ENCODE measurements around the gene AGPAT1. TPM values are rescaled to one million over a fixed set of nuclear protein-coding genes. Genes with fewer than 3 reads are reported as not detected.
"Not testable (repeated sequence)": the region's sequence is repeated elsewhere in the genome, so short reads cannot be mapped to it uniquely, and the experiment has no call there.

AGPAT1 gene
- total and polyA plus RNA-seq, 8 donors = 55.5 to 78.4 (median 69.8) TPM

DNA sequence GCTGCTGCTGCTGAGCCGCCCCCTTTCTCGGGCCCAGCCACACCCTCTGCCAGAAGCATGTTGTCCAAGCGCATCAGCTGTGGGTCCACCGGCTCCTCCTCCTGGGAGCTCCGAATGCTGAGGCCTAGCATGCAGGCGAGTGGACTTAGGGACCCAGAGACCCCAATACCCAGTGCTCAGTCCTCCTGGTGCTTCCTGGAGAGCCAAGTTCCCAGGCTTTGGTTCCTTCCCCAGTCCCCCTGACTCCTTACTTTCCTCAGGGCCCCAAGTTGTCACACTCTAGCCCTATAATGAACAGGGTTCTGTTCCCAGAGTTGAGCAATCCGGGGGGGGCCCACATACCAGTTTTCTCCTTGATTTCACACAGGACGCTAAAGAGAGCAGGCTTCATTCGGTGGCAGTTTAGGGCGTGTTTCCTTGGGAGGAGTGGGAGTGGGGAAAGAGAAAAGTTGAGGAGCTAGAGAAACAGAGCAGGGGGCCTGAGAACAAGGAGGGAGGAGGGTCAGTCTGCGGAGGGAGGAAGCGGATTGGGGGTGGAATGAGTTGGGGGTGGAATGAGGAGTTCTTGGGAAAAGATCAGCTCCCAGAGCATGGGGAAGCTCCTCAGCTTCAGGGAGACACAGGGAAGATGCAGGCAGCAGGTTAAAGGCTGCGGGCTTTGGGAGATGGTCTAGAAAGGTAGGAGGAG lies 12.6 kb upstream of the AGPAT1 start:
- no peaks in the 10 kb centered on the region for H3K9me3 ChIP-seq
- no peak for TF ChIP-seq CTCF (IDR thresholded peaks at IDR 0.05)

DNA sequence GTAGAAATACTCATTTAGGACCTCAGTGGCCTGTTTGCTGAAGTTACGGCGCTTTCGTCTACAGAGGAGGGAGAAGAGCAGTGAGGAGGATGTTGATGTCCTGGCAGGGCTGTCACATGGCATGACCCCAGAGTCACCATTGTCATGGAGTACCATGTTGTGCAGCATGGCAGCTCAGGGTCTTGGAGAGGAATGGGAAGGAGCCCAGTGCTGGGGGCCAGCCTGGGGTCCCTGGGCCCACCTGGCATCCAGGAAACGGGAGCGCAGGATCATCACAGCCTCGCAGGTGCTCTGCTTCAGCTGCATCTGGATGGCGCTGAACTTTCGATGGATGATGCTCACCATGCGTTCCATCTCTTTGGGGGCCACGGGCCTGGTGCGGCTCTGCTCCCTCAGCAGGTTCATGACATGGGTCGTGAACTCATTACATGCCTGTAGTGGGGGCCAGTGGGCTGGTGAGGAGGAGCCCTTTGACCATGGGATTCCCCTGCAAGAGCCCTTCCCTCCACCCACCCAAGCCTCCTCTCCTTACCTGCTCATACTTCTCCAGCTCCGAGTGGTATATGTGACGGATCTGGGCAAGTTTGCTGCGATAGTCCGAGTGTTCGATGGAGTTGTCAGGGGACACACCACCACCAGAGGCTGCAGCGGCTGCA lies 12.0 kb upstream of the AGPAT1 start:
- peaks cover 16 to 86% of the 10 kb centered on the region in 2 donors for H3K4me1 ChIP-seq
- H3K9me3 ChIP-seq; intact Hi-C loops (cut with DNase I); H3K27me3 ChIP-seq; DNase-seq; ATAC-seq: not testable (repeated sequence)
- peak overlapping the region; percentile 67 to 78 for H3K4me3 ChIP-seq
- H3K27ac ChIP-seq = peak overlapping the region; percentile 95 to 100
- H3K36me3 ChIP-seq = peaks cover 0 to 33% of the 10 kb centered on the region in 2 donors

More for the DNA sequence above, 12.6 kb upstream of the AGPAT1 start:
- Histone ChIP-seq H3K4me1 (peaks cover 16 to 88% of the 10 kb centered on the region in 2 donors), H3K4me3 (peak overlapping the region; percentile 67 to 78), H3K27ac (peak overlapping the region; percentile 95 to 100), H3K36me3 (peaks cover 0 to 28% of the 10 kb centered on the region in 2 donors), H3K27me3 (no peaks in the 10 kb centered on the region)
- intact Hi-C loops (cut with DNase I) = no loop called here
- DNase-seq = no peak
- no peak for ATAC-seq

GRCh38 chr6:32187009-32187709 lies 11.3 kb upstream of the AGPAT1 start:
- Histone ChIP-seq H3K9me3 (no peaks in the 10 kb centered on the region), H3K27ac (peak overlapping the region; percentile 65 to 69), H3K4me1 (peaks cover 11 to 86% of the 10 kb centered on the region in 2 donors), H3K36me3 (peaks cover 0 to 40% of the 10 kb centered on the region in 2 donors), H3K27me3 (no peaks in the 10 kb centered on the region), H3K4me3 (no peak overlapping the region)
- ATAC-seq (no peak), DNase-seq (no peak)
- intact Hi-C loops (cut with DNase I) = no loop called here
- TF ChIP-seq CTCF (IDR thresholded peaks at IDR 0.05) = no peak

- H3K4me3 ChIP-seq; DNase-seq; H3K27me3 ChIP-seq; H3K9me3 ChIP-seq; intact Hi-C loops (cut with DNase I); ATAC-seq: not testable (repeated sequence)
- H3K27ac ChIP-seq = peak overlapping the region; percentile 65 to 69
- H3K36me3 ChIP-seq = peaks cover 0 to 47% of the 10 kb centered on the region in 2 donors
- H3K4me1 ChIP-seq = peaks cover 18 to 88% of the 10 kb centered on the region in 2 donors
Observed at GRCh38 chr6:32186151-32186840, 10.4 kb upstream of the AGPAT1 start.

- ATAC-seq = peak; percentile 68
- H3K27ac ChIP-seq = peak overlapping the region; percentile 65 to 69
- peaks cover 0 to 53% of the 10 kb centered on the region in 2 donors for H3K36me3 ChIP-seq
- H3K27me3 ChIP-seq; H3K4me3 ChIP-seq; H3K9me3 ChIP-seq; intact Hi-C loops (cut with DNase I): not testable (repeated sequence)
- H3K4me1 ChIP-seq = peaks cover 19 to 86% of the 10 kb centered on the region in 2 donors
- DNase-seq = peak in 2 of 4 donors; percentile 80 to 84
Observed at GRCh38 chr6:32185681-32186131, 9.8 kb upstream of the AGPAT1 start.

DNA sequence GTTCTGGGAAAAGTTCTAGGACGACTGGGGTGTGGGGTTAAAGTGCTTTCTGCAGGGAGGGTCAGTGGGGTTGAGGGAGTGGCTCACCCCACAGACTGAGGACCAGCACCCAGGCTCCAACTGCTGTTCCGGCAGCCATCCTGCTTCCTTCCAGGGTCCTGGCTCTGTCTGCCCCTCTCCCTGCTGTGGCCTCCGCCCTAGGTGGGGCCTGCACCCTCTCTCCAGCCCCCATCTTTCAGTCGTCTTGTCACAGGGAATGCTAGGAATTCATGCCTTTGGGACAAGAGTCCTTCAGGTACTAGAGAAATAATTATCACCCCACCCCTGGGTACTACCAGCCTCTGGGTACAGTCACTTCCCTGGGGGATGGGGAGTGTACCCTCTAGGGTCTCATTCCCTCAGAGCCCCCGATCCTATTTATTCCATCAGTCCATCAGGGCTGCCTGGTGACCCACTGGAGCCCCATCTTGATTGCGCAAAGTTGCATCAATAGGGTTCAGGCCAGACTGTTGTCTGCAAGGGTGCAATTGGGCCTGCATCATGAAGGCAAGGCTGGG lies 8.3 kb upstream of the AGPAT1 start, which contains the start of gene AGER:
TSS of gene AGER (minus strand) at position 170 of the 557 bp plus-strand sequence. CDS start at position 139, 31 bp downstream.
- H3K36me3 ChIP-seq = peaks cover 0 to 62% of the 10 kb centered on the region in 2 donors
- TF ChIP-seq CTCF (IDR thresholded peaks at IDR 0.05) = no peak
- H3K4me1 ChIP-seq = peaks cover 19 to 93% of the 10 kb centered on the region in 2 donors
- peak in 1 of 4 donors; percentile 65 for DNase-seq
- H3K27me3 ChIP-seq = no peaks in the 10 kb centered on the region
- H3K9me3 ChIP-seq = no peaks in the 10 kb centered on the region
- H3K27ac ChIP-seq = peak within 1 kb of the TSS; percentile 57 to 68
- no peak within 1 kb of the TSS for H3K4me3 ChIP-seq
- intact Hi-C loops (cut with DNase I) = no loop called here
- ATAC-seq = peak; percentile 44
